Kasumi-1 (cell line): Measurements from ENCODE around the gene GSTCD.

ENCODE experiments used
- DNase-seq, 2 experiments: peaks; one replicate each; lab custom pipeline; 2025; lab: John Stamatoyannopoulos, UW

GSTCD gene

GRCh38 chr4:105894660-105895582 is 186.3 kb downstream of the GSTCD start, which contains the start of gene NPNT:
Gene NPNT (plus strand): TSS chr4:105895471. CDS start chr4:105895653, 182 bp downstream.
- DNase-seq, result peak in 1 of 2 experiments; percentile 13

- DNase-seq, result peak in 1 of 2 experiments; percentile 25
Observed at GRCh38 chr4:105895583-105896460, 187.2 kb downstream of the GSTCD start.

GRCh38 chr4:105896461-105896942 is 187.9 kb downstream of the GSTCD start:
- DNase-seq, result no peak
